GM21526 (cell line): ENCODE measurements around the gene MRI1.

Source experiments
- ATAC-seq: cut with Tn5 transposase; IDR thresholded peaks from one replicate; pipeline ENCODE4 v1.9.1; 2021; ENCODE audit warnings: moderate library complexity; ENCODE audit not compliant: unreplicated experiment, low FRiP score

MRI1 gene

DNA sequence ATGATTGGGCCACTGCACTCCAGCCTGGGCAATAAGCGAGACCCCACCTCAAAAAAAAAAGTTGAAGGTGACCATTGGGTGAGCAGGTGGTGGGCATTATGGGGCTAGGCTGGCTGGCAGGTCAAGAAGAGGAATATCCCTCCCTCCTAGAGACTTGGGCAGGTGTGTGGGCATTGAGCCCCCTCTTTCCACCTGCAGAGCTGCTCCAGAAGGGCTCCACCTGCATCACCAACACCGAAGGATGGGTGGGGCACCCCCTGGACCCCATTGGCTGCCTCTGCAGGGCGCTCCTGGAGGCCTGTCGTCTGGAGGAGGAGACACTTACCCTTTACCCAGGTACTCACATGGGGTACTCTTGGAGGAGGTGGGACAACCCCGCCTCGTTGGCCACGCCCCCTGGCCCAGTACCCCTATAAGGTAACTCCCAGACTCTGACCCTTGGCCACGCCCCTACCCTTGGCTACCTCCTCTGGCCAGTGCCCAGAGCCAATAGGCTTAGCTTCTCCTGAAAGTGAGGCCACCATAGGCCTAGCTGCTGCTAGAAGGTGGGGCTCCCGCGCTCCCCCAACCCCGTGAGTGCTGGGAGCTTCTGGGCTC, 52.8 kb downstream of the MRI1 start:
- no peak for ATAC-seq

GRCh38 chr19:13817615-13818371, 53.5 kb downstream of the MRI1 start:
- no peak for ATAC-seq

GRCh38 chr19:13819238-13819637, 54.9 kb downstream of the MRI1 start:
- no peak for ATAC-seq

DNA sequence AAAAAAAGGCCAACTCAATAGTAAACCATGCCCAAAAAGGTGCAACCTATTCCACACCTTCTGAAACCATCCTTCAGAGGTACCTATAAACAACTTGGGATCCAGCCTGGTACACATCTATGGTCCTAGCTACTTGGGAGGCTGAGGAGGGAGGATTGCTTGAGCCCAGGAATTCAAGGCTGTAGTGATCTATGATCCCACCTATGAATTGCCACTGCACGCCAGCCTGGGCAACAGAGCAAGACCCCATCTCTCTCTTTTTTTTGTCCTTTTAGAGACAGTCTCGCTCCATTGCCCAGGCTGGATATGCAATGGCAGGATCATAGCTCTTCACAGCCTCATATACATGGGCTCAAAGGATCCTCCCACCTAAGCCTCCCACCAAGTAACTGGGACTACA, 57.0 kb downstream of the MRI1 start:
- no peak for ATAC-seq

GRCh38 chr19:13823256-13823655, 58.9 kb downstream of the MRI1 start:
- no peak for ATAC-seq
